A549 treated with AZD2906 at 1 μM for 4 hours (cell line): ENCODE results near the gene PSME3IP1. TPM values are rescaled to one million over a fixed set of nuclear protein-coding genes. Genes with fewer than 3 reads are reported as not detected.

Experiments
- total RNA-seq: library from RNA; stranded (reverse); fragments of 200-300 nt; extraction: Qiagen RNA extraction; gene quantifications from 5 replicates; pipeline ENCODE4 v1.2.3, GENCODE V29; 2022

PSME3IP1 gene
- total RNA-seq, result 82.1 to 108 TPM (median 91.0 TPM) in 5 replicates

GRCh38 chr16:57185945-57186871, at the start of gene PSME3IP1, which contains the start of gene RSPRY1:
Gene PSME3IP1 (minus strand): TSS chr16:57186039. CDS start chr16:57173854, 12,185 bp downstream.
Gene RSPRY1 (plus strand): TSS chr16:57186329. CDS start chr16:57204659, 18,330 bp downstream.

Other genes with a start within 250 kb of the PSME3IP1 start
- gene CETP, start 224.1 kb downstream of the PSME3IP1 start, total RNA-seq, result not detected in 5 replicates
- 2.6 to 3.9 TPM (median 3.4 TPM) in 5 replicates for gene NLRC5, start 196.5 kb downstream of the PSME3IP1 start, total RNA-seq
- gene CPNE2, start 93.5 kb downstream of the PSME3IP1 start, total RNA-seq, result 38.7 to 49.8 TPM (median 45.1 TPM) in 5 replicates
- gene RSPRY1, start 290 bp upstream of the PSME3IP1 start, total RNA-seq, result 33.0 to 47.7 TPM (median 37.2 TPM) in 5 replicates
- 76.6 to 82.0 TPM (median 78.7 TPM) in 5 replicates for gene ARL2BP, start 59.2 kb upstream of the PSME3IP1 start, total RNA-seq
- 1.4 to 1.7 TPM (median 1.6 TPM) in 5 replicates for gene PLLP, start 98.6 kb upstream of the PSME3IP1 start, total RNA-seq
- 0.05 to 0.07 TPM (median 0.05 TPM) in 4 of 5 replicates, not detected in the other for gene CCL22, start 172.7 kb upstream of the PSME3IP1 start, total RNA-seq
- 0.06 to 0.11 TPM (median 0.08 TPM) in 5 replicates for gene CX3CL1, start 186.5 kb upstream of the PSME3IP1 start, total RNA-seq
- gene CCL17, start 218.7 kb upstream of the PSME3IP1 start, total RNA-seq, result not detected in 5 replicates